Stimulated activated CD4-positive, alpha-beta T cell treated with anti-CD3 and anti-CD28 coated beads, Interleukin-2, amount 100 ng/mL, for 24 hours (primary cell): ENCODE measurements around the gene SH3PXD2B.
"Not testable (repeated sequence)": the region's sequence is repeated elsewhere in the genome, so short reads cannot be mapped to it uniquely, and the experiment has no call there.

Source experiments
- DNase-seq, 2 donors: peaks; one replicate each; pipeline ENCODE4 v3.0.0-alpha.2; 2020

The SH3PXD2B gene

GRCh38 chr5:172415362-172416275, 38.7 kb downstream of the SH3PXD2B start:
- DNase-seq, result no peak

GRCh38 chr5:172414531-172415361, 39.6 kb downstream of the SH3PXD2B start:
- DNase-seq, result no peak

DNA sequence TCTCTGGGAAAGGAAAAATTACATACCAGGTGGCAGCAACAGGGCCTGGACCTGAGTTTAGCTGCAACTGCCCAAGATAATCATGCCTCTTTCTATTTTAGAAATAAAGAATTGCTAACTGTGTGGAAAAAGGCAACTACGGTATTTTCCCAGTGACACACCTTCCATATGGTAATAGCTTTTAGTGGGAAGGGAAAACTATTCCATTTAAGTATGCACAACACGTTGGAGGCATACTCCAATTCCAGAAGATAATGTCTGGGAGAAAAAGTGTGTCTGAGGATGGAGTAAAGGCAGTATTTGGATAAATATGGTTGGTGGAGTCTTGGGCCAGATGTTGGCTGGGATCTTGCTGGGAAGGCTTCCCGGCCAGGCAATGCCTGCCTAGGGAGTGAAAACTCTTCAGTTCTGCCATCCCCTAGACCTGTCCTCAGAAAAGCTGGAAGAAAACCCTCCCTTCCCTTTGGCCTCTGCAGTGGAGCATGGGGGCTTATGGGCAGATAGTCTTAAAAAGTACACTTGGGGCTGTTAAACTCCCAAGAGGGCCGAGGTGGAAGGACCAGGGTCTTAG, 40.6 kb downstream of the SH3PXD2B start:
- no peak for DNase-seq

DNA sequence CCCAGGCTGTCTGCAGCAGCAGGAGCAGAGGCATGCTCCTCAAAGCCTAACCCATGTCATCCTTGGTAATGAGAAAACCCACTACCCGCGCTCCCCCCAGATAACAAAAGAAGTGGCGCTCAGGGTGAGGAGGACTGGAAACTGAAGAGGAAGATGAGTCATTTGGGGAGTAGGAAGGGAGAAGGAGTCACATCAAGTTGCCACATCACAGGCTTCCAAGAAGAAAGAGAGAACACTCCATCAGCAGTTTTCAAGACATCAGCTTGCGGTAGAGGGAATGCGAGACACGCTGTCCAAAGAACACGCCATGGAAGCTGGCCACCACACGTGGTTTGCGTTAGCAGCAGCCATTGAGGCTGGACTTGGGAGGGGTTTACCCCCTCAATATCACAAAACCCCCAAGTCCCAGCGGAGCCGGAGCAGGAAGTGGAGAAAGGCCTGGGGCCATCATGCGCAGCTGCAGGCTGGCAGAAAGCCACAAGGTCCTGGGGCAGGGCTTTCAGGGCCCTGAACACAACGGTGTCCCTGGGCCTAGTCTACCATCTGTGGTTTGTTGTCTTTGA, 41.5 kb downstream of the SH3PXD2B start:
- DNase-seq, result peak in 1 of 2 donors; percentile 26

DNA sequence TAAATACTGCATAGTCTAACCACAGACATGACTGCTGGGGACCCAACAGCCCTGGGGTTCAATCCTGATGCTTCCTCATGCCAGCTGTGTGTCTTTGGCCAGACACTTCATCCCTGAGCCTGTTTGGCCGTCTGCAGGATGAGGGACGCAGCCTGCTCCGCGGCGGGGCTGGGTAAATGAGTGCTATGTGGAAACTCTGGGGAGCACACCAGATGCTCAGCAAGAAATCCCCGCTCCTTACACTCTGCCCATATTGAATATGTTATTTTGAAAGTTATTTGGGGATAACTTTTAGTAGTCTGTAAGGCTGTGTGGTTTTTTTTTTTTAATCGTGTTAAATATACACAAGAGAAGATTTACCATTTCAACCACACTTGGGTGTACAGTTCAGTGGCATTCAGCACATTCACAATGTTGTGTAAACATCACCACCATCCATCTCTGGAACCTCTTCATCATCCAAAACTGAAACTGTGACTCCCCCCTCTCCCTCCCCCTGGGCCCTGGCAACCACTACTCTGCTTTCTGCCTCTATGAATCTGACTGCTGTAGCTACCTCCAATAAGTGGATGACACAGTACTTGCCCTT, 42.7 kb downstream of the SH3PXD2B start:
- DNase-seq, result peak; percentile 34 to 43

GRCh38 chr5:172410662-172411483, 43.5 kb downstream of the SH3PXD2B start:
- no peak for DNase-seq

- peak in 1 of 2 donors; percentile 19 for DNase-seq
Measured at GRCh38 chr5:172410160-172410559, 44.2 kb downstream of the SH3PXD2B start.

GRCh38 chr5:172409477-172409876, 44.8 kb downstream of the SH3PXD2B start:
- DNase-seq, result not testable (repeated sequence)

- no peak for DNase-seq
Measured at GRCh38 chr5:172407822-172408221, 46.5 kb downstream of the SH3PXD2B start.

- no peak for DNase-seq
Measured at GRCh38 chr5:172407241-172407691, 47.1 kb downstream of the SH3PXD2B start.

GRCh38 chr5:172405226-172406107, 48.9 kb downstream of the SH3PXD2B start:
- DNase-seq, result no peak

- DNase-seq, result no peak
Measured at GRCh38 chr5:172404746-172405145, 49.6 kb downstream of the SH3PXD2B start.

DNA sequence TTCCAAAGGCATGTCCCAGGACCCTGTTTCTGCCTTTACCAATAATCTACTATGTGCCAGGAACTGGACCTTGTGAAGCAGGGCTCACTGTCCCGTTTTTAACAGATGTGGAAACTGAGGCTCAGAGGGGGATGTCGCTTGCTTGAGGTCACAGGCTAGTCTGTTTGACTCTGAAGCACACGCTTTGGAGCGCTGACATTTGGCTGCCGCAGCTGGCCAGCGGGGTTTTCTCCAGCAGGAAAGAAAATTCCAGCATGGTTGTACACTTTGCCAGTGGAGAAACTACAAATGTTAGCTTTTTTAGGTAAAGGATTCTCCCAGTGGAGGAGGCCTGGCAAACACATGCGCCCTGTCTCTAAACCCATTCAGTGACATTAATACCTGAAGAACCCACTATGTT, 50.5 kb downstream of the SH3PXD2B start:
- DNase-seq, result no peak

DNA sequence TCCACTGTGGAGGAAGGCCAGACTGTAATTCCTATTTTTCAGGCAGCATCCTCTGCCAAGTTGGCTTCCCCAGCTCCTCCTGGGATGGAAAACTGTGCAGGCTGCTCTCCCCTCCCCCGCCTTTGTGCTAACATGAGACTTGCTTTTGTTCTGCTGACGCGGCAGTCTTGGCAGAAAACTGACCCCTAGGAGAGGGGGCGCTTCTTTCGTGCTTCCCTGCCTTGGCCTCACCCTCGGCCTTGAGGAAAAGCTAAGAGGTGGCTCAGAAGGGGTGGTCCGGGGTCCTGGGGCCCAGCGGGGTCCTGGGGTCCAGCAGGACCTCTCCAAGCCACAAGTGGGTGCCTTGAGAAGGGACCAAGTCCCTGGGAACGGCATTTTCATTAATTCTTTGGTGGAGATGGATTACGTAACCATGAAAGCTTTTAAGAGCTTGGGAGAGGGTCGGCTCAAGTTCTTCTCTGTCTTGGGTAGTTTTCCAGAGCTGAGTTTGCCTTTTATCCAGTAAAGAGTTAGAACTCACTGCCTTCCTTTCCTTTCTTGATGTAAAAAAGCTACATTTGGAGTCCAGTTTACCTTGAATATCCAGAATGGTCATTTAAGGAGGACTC, 51.0 kb downstream of the SH3PXD2B start:
- no peak for DNase-seq

- no peak for DNase-seq
Measured at GRCh38 chr5:172402531-172403188, 51.7 kb downstream of the SH3PXD2B start.

- not testable (repeated sequence) for DNase-seq
Measured at GRCh38 chr5:172402031-172402430, 52.3 kb downstream of the SH3PXD2B start.

DNA sequence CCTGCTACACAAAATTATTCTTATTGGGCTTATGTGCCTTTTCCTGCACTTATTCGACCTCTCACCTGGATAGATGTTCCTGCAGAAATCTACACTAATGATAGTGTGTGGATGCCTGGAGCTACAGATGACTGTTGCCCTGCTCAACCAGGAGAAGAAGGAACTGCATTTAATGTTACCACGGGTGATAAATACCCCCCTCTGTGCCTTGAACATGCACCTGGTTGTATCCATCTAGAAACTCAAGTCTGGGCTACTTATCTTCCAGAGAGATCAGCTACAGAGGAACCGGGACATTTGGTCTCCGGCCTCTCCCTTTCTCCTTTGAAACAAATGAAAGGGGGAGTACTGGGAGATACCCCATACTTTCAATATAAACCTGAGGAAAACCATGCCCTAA, 54.5 kb downstream of the SH3PXD2B start:
- DNase-seq, result no peak

GRCh38 chr5:172399336-172399735, 55.0 kb downstream of the SH3PXD2B start:
- DNase-seq, result no peak

DNA sequence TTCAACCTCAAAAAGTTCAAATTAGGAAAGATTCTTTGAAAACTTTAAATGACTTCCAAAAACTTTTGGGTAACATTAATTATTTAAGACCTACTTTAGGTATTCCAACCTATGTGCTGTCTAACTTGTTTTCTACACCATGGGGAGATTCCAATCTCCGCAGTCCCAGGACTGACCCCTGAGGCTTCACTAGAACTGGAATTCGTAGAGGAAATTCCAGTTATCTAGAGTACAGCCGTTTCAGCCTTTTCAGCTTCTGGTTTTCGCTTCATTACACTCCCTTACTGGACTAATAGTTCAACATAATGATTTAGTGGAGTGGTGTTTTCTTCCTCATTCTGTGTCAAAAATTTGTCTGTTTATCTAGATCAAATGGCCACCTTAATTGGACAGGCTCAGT, 55.7 kb downstream of the SH3PXD2B start:
- not testable (repeated sequence) for DNase-seq

- not testable (repeated sequence) for DNase-seq
Measured at GRCh38 chr5:172396994-172397393, 57.3 kb downstream of the SH3PXD2B start.
